Fibroblast of lung (primary cell): ENCODE results near the gene GLP2R. TPM values are rescaled to one million over a fixed set of nuclear protein-coding genes. Genes with fewer than 3 reads are reported as not detected.
A peak's percentile ranks its signal among the peaks of the same experiment; 100 is the strongest.

Experiments used
- DNase-seq, 2 donors: peaks; one replicate each; pipeline versions ENCODE4 v3.0.0 to v3.0.0-alpha.2; 2010; ENCODE audit warnings: low read depth in 2 of 2
- H2AFZ ChIP-seq: 2 replicates; pipeline ENCODE4 v1.5.1; 2012; ENCODE audit warnings: low read length, control low read depth, inconsistent platforms
- H3K27ac ChIP-seq: 2 replicates; pipeline ENCODE4 v1.5.1; 2011; ENCODE audit warnings: low read length, control low read depth; ENCODE audit not compliant: insufficient read depth
- H3K27me3 ChIP-seq: 2 replicates; pipeline ENCODE4 v1.5.1; 2011; ENCODE audit warnings: mild to moderate bottlenecking, low read length; ENCODE audit not compliant: control insufficient read depth, insufficient read depth
- H3K36me3 ChIP-seq: 2 replicates; pipeline ENCODE4 v1.5.1; 2011; ENCODE audit warnings: low read length; ENCODE audit not compliant: control insufficient read depth, insufficient read depth
- H3K4me1 ChIP-seq: 2 replicates; pipeline ENCODE4 v1.5.1; 2011; ENCODE audit warnings: low read length; ENCODE audit not compliant: control insufficient read depth, insufficient read depth; ENCODE audit errors: extremely low read depth
- H3K4me2 ChIP-seq: 2 replicates; pipeline ENCODE4 v1.5.1; 2011; ENCODE audit warnings: low read length, control low read depth; ENCODE audit not compliant: insufficient read depth; ENCODE audit errors: extremely low read depth
- H3K4me3 ChIP-seq, 4 experiments: fragments of 200-600 bp in 1 of 4; sonication (generic) in 1 of 4; replicated peaks in 1 of 4; 2 replicates each; pipeline ENCODE4 v1.5.1; 2011 to 2016; ENCODE audit warnings: low read length in 4 of 4, low read depth in 3 of 4, mild to moderate bottlenecking in 3 of 4, control low read depth in 2 of 4, inconsistent platforms in 1 of 4, mixed read lengths in 1 of 4; ENCODE audit not compliant: insufficient read depth in 1 of 4; ENCODE audit errors: control extremely low read depth in 1 of 4
- H3K79me2 ChIP-seq: 2 replicates; pipeline ENCODE4 v1.5.1; 2012; ENCODE audit warnings: mild to moderate bottlenecking, low read length, inconsistent platforms; ENCODE audit not compliant: control insufficient read depth, insufficient read depth
- H3K9ac ChIP-seq: 2 replicates; pipeline ENCODE4 v1.5.1; 2011; ENCODE audit warnings: mild to moderate bottlenecking, low read length, control low read depth; ENCODE audit not compliant: insufficient read depth
- H3K9me3 ChIP-seq: 2 replicates; pipeline ENCODE4 v1.5.1; 2012; ENCODE audit warnings: low read depth, low read length; ENCODE audit not compliant: control insufficient read depth, insufficient read depth
- H4K20me1 ChIP-seq: 2 replicates; pipeline ENCODE4 v1.5.1; 2011; ENCODE audit warnings: low read length; ENCODE audit not compliant: control insufficient read depth, insufficient read depth; ENCODE audit errors: extremely low read depth
- CTCF ChIP-seq, 2 donors: IDR thresholded peaks in 1 of 2; conservative IDR thresholded peaks in 1 of 2; 1 replicate in 1 of 2; 2 replicates in 1 of 2; pipeline ENCODE4 v1.5.1; 2011 to 2012; ENCODE audit warnings: low read length in 2 of 2, control low read depth in 1 of 2, inconsistent platforms in 1 of 2, low read depth in 1 of 2, mild to moderate bottlenecking in 1 of 2
- EZH2 ChIP-seq: IDR thresholded peaks from 2 replicates; pipeline ENCODE4 v1.5.1; 2012; ENCODE audit warnings: low read length, control low read depth, mild to moderate bottlenecking; ENCODE audit errors: missing control alignments
- polyA plus RNA-seq, 2 donors: library from polyadenylated mRNA; depleted of rRNA in 1 of 2; stranded (reverse) in 1 of 2; unstranded in 1 of 2; fragments of >200 nt; gene quantifications; 2 replicates each; pipeline ENCODE4 v1.2.1, GENCODE V29; 2011 to 2012; ENCODE audit warnings: missing spikeins in 1 of 2
- total RNA-seq: library from RNA; depleted of rRNA; stranded (reverse); fragments of >200 nt; gene quantifications from 2 replicates; pipeline ENCODE4 v1.2.1, GENCODE V29; 2014

GLP2R gene
- total and polyA plus RNA-seq, 2 donors (not counting 1 experiment from before 2014, with no cell fraction given), result not detected

- no peaks in the 10 kb centered on the region for H3K4me1 ChIP-seq
- no peak for DNase-seq
- no peak overlapping the region for H3K4me3 ChIP-seq
- TF ChIP-seq CTCF (conservative IDR thresholded peaks at IDR 0.05 in 1 of 2, IDR thresholded peaks at IDR 0.05 in 1 of 2; ENCODE audit: low read depth in 1 of 2, low read length in 2 of 2) (no peak), EZH2 (no peak)
- no peaks in the 10 kb centered on the region for H3K27me3 ChIP-seq
- H4K20me1 ChIP-seq, result no peaks in the 10 kb centered on the region
- no peak overlapping the region for H3K27ac ChIP-seq
- H3K9ac ChIP-seq, result no peak overlapping the region
- H3K79me2 ChIP-seq, result no peaks in the 10 kb centered on the region
- H3K36me3 ChIP-seq, result no peaks in the 10 kb centered on the region
- H3K4me2 ChIP-seq, result no peak overlapping the region
- H3K9me3 ChIP-seq, result no peaks in the 10 kb centered on the region
- H2AFZ ChIP-seq, result no peak overlapping the region
These were observed 96.5 kb downstream of the GLP2R start for GRCh38 chr17:9922012-9922848.

GRCh38 chr17:9924735-9925191 lies 99.0 kb downstream of the GLP2R start:
- Histone ChIP-seq H3K27me3 (no peaks in the 10 kb centered on the region), H3K4me2 (no peak overlapping the region), H3K4me3 (no peak overlapping the region), H3K4me1 (no peaks in the 10 kb centered on the region), H3K27ac (no peak overlapping the region), H2AFZ (no peak overlapping the region), H4K20me1 (no peaks in the 10 kb centered on the region), H3K9me3 (no peaks in the 10 kb centered on the region), H3K79me2 (no peaks in the 10 kb centered on the region), H3K36me3 (no peaks in the 10 kb centered on the region), H3K9ac (no peak overlapping the region)
- TF ChIP-seq EZH2, result no peak
- peak; percentile 76 to 87 for TF ChIP-seq CTCF (conservative IDR thresholded peaks at IDR 0.05 in 1 of 2, IDR thresholded peaks at IDR 0.05 in 1 of 2; ENCODE audit: low read depth in 1 of 2, low read length in 2 of 2)
- peak; percentile 53 to 82 for DNase-seq

- no peak overlapping the region for H3K4me3 ChIP-seq
- no peak for DNase-seq
- no peak overlapping the region for H3K27ac ChIP-seq
- H3K27me3 ChIP-seq, result no peaks in the 10 kb centered on the region
- H3K4me2 ChIP-seq, result no peak overlapping the region
- no peak overlapping the region for H2AFZ ChIP-seq
- H4K20me1 ChIP-seq, result no peaks in the 10 kb centered on the region
- no peaks in the 10 kb centered on the region for H3K4me1 ChIP-seq
- no peaks in the 10 kb centered on the region for H3K9me3 ChIP-seq
- no peaks in the 10 kb centered on the region for H3K79me2 ChIP-seq
- H3K36me3 ChIP-seq, result no peaks in the 10 kb centered on the region
- no peak overlapping the region for H3K9ac ChIP-seq
- TF ChIP-seq CTCF (conservative IDR thresholded peaks at IDR 0.05 in 1 of 2, IDR thresholded peaks at IDR 0.05 in 1 of 2; ENCODE audit: low read depth in 1 of 2, low read length in 2 of 2), result no peak
These were observed 99.7 kb downstream of the GLP2R start for GRCh38 chr17:9925457-9925856.
